Osteoblast (primary cell): ENCODE data around the gene PRRC2A. TPM values are rescaled to one million over a fixed set of nuclear protein-coding genes. Genes with fewer than 3 reads are reported as not detected.
A peak's percentile ranks its signal among the peaks of the same experiment; 100 is the strongest.

Source experiments
- DNase-seq: peaks from one replicate; pipeline ENCODE4 v3.0.0; 2011; ENCODE audit warnings: low spot score, mixed read lengths; ENCODE audit not compliant: insufficient read length; ENCODE audit errors: missing footprints
- H2AFZ ChIP-seq: 2 replicates; pipeline ENCODE4 v1.6.0; 2011; ENCODE audit warnings: mild to moderate bottlenecking, low read length
- H3K27ac ChIP-seq: 2 replicates; pipeline ENCODE4 v1.5.1; 2011; ENCODE audit warnings: mild to moderate bottlenecking, low read depth, low read length, moderate library complexity
- H3K27me3 ChIP-seq: 2 replicates; pipeline ENCODE4 v1.6.0; 2012; ENCODE audit warnings: mild to moderate bottlenecking, control low read depth, inconsistent platforms, low read length, moderate library complexity; ENCODE audit not compliant: insufficient read depth
- H3K36me3 ChIP-seq: 2 replicates; pipeline ENCODE4 v1.5.1; 2011; ENCODE audit warnings: mild to moderate bottlenecking, low read length, control low read depth, moderate library complexity; ENCODE audit not compliant: insufficient read depth
- H3K4me1 ChIP-seq: 2 replicates; pipeline ENCODE4 v1.5.1; 2011; ENCODE audit warnings: mild to moderate bottlenecking, low read length, control low read depth, moderate library complexity; ENCODE audit not compliant: insufficient read depth
- H3K4me2 ChIP-seq: 2 replicates; pipeline ENCODE4 v1.6.0; 2011; ENCODE audit warnings: mild to moderate bottlenecking, low read length; ENCODE audit not compliant: insufficient read depth
- H3K4me3 ChIP-seq: fragments of 200-600 bp; sonication (generic); 3 replicates; pipeline ENCODE4 v1.5.1; 2012; ENCODE audit warnings: mild to moderate bottlenecking, low read length, inconsistent platforms; ENCODE audit not compliant: insufficient read depth
- H3K79me2 ChIP-seq: 2 replicates; pipeline ENCODE4 v1.6.0; 2012; ENCODE audit warnings: mild to moderate bottlenecking, low read length, control low read depth, inconsistent platforms; ENCODE audit not compliant: insufficient read depth
- H3K9me3 ChIP-seq: 2 replicates; pipeline ENCODE4 v1.5.1; 2011; ENCODE audit warnings: low read depth, low read length, control low read depth
- H4K20me1 ChIP-seq: 2 replicates; pipeline ENCODE4 v1.6.0; 2012; ENCODE audit warnings: mild to moderate bottlenecking, low read length, control low read depth; ENCODE audit not compliant: insufficient read depth
- total RNA-seq: library from RNA; depleted of rRNA; stranded (reverse); fragments of >200 nt; gene quantifications from 2 replicates; pipeline ENCODE4 v1.2.3, GENCODE V29; 2012
- TF ChIP-seq, protein P1 (sequence below): IDR thresholded peaks from 2 replicates; pipeline ENCODE4 v1.5.1; 2011; ENCODE audit warnings: mild to moderate bottlenecking, low read depth, low read length, moderate library complexity; ENCODE audit errors: extremely low read depth

The PRRC2A gene
- total RNA-seq, 1 donor: 49.2 TPM

- no peaks in the 10 kb centered on the region for H3K79me2 ChIP-seq
- H3K36me3 ChIP-seq: peaks cover 90% of the 10 kb centered on the region
- H3K27ac ChIP-seq: peak overlapping the region; percentile 83
- TF ChIP-seq, protein P1, sequence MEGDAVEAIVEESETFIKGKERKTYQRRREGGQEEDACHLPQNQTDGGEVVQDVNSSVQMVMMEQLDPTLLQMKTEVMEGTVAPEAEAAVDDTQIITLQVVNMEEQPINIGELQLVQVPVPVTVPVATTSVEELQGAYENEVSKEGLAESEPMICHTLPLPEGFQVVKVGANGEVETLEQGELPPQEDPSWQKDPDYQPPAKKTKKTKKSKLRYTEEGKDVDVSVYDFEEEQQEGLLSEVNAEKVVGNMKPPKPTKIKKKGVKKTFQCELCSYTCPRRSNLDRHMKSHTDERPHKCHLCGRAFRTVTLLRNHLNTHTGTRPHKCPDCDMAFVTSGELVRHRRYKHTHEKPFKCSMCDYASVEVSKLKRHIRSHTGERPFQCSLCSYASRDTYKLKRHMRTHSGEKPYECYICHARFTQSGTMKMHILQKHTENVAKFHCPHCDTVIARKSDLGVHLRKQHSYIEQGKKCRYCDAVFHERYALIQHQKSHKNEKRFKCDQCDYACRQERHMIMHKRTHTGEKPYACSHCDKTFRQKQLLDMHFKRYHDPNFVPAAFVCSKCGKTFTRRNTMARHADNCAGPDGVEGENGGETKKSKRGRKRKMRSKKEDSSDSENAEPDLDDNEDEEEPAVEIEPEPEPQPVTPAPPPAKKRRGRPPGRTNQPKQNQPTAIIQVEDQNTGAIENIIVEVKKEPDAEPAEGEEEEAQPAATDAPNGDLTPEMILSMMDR: no peak
- peaks cover 7% of the 10 kb centered on the region for H3K4me1 ChIP-seq
- H3K27me3 ChIP-seq: no peaks in the 10 kb centered on the region
- H3K9me3 ChIP-seq: no peaks in the 10 kb centered on the region
- peak; percentile 87 for DNase-seq
- H2AFZ ChIP-seq: no peak overlapping the region
- peaks cover 22% of the 10 kb centered on the region for H4K20me1 ChIP-seq
- no peak overlapping the region for H3K4me2 ChIP-seq
- no peak overlapping the region for H3K4me3 ChIP-seq
Measured at GRCh38 chr6:31639043-31639442, 18.5 kb downstream of the PRRC2A start.

DNA sequence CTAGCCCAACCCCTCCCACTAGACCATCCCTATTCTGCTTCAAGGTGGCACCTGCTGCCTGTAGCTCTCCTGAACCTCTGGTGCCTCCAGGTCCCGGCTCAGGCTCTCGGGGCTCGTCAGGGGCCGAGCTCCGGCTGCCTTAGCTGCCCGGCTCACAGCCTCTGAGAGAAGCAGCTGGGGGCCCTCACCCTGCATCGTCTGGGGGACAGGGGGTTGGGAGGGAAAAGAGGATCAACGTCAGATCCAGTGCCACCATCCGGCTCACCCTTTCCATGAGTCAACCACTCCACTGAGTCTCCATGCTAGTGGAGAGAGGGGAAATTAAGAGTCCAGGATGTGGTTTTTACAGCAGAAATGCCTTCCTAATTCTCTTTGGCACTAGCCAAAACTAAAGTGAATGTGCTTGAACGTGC, 18.9 kb downstream of the PRRC2A start:
- no peaks in the 10 kb centered on the region for H3K9me3 ChIP-seq
- peaks cover 18% of the 10 kb centered on the region for H4K20me1 ChIP-seq
- peaks cover 89% of the 10 kb centered on the region for H3K36me3 ChIP-seq
- DNase-seq: peak; percentile 95
- H2AFZ ChIP-seq: no peak overlapping the region
- H3K27me3 ChIP-seq: no peaks in the 10 kb centered on the region
- peaks cover 7% of the 10 kb centered on the region for H3K4me1 ChIP-seq
- H3K79me2 ChIP-seq: no peaks in the 10 kb centered on the region
- no peak overlapping the region for H3K4me3 ChIP-seq
- peak overlapping the region; percentile 83 for H3K27ac ChIP-seq
- TF ChIP-seq, protein P1: no peak
- H3K4me2 ChIP-seq: peak overlapping the region; percentile 46

DNA sequence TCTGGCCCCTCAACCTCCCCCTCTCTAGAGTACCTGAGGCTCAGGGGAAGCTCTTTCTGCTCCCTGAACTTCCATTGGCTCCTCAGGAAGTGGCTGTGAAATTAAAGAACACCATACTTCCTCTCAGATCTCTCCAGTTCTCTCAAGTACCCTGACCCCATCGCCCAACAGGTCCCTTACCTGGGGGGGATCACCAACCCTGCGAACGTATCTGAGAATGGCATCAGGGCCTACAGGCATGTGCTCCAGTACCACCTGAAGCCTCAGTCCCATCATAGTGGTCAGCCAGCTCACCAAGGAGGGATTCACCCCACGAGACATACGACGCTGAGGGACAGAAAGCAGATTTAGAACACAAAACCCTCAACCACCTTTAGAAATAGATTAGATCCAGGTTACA, 20.1 kb downstream of the PRRC2A start:
- Histone ChIP-seq H2AFZ (no peak overlapping the region), H3K27me3 (no peaks in the 10 kb centered on the region), H3K27ac (no peak overlapping the region), H3K4me2 (no peak overlapping the region), H3K4me1 (peaks cover 7% of the 10 kb centered on the region), H3K4me3 (no peak overlapping the region), H4K20me1 (peaks cover 11% of the 10 kb centered on the region), H3K79me2 (no peaks in the 10 kb centered on the region), H3K9me3 (no peaks in the 10 kb centered on the region), H3K36me3 (peaks cover 89% of the 10 kb centered on the region)
- TF ChIP-seq, protein P1: no peak
- peak; percentile 56 for DNase-seq

- Histone ChIP-seq H3K27me3 (no peaks in the 10 kb centered on the region), H3K9me3 (no peaks in the 10 kb centered on the region), H3K79me2 (no peaks in the 10 kb centered on the region), H3K4me3 (no peak overlapping the region), H4K20me1 (peaks cover 6% of the 10 kb centered on the region), H2AFZ (no peak overlapping the region), H3K27ac (no peak overlapping the region), H3K4me2 (no peak overlapping the region), H3K4me1 (peaks cover 7% of the 10 kb centered on the region), H3K36me3 (peaks cover 88% of the 10 kb centered on the region)
- TF ChIP-seq, protein P1: no peak
- peak; percentile 62 for DNase-seq
Measured at GRCh38 chr6:31641370-31641769, 20.9 kb downstream of the PRRC2A start.
